Loucy (cell line): ENCODE measurements around the gene LINS1.
A peak's percentile ranks its signal among the peaks of the same experiment; 100 is the strongest.

Experiments
- H2AFZ ChIP-seq: fragments of 200-600 bp; sonication (generic); 2 replicates; pipeline ENCODE4 v1.6.0; 2016; ENCODE audit warnings: antibody characterized with exemption, mild to moderate bottlenecking, low read length, moderate library complexity
- H3F3A ChIP-seq: fragments of 200-600 bp; 2 replicates; pipeline ENCODE4 v1.6.0; 2016; ENCODE audit warnings: antibody characterized with exemption, low read depth, mild to moderate bottlenecking
- H3K27me3 ChIP-seq: fragments of 200-600 bp; sonication (generic); 2 replicates; pipeline ENCODE4 v1.6.1; 2014; ENCODE audit warnings: low read length, mild to moderate bottlenecking; ENCODE audit not compliant: insufficient read depth, poor library complexity, severe bottlenecking
- H3K36me3 ChIP-seq: fragments of 200-600 bp; sonication (generic); 2 replicates; pipeline ENCODE4 v1.6.1; 2016; ENCODE audit warnings: low read length; ENCODE audit not compliant: insufficient read depth
- H3K4me1 ChIP-seq: fragments of 200-600 bp; sonication (generic); 2 replicates; pipeline ENCODE4 v1.5.1; 2014; ENCODE audit warnings: low read length, mild to moderate bottlenecking; ENCODE audit not compliant: insufficient read depth, poor library complexity, severe bottlenecking
- H3K4me2 ChIP-seq: fragments of 200-600 bp; sonication (generic); 2 replicates; pipeline ENCODE4 v1.6.0; 2014; ENCODE audit warnings: antibody characterized with exemption, low read length, low read depth, mild to moderate bottlenecking; ENCODE audit not compliant: poor library complexity, severe bottlenecking
- H3K4me3 ChIP-seq: fragments of 200-600 bp; sonication (generic); 2 replicates; pipeline ENCODE4 v1.5.1; 2014; ENCODE audit warnings: low read length, mild to moderate bottlenecking, mixed read lengths; ENCODE audit not compliant: poor library complexity, severe bottlenecking
- H3K79me2 ChIP-seq: fragments of 200-600 bp; sonication (generic); 2 replicates; pipeline ENCODE4 v1.6.1; 2014; ENCODE audit warnings: low read length; ENCODE audit not compliant: insufficient read depth
- H3K9ac ChIP-seq: fragments of 200-600 bp; sonication (generic); 2 replicates; pipeline ENCODE4 v1.6.0; 2014; ENCODE audit warnings: mild to moderate bottlenecking, low read depth, low read length, moderate library complexity; ENCODE audit not compliant: poor library complexity, severe bottlenecking
- H3K9me2 ChIP-seq: fragments of 200-600 bp; sonication (generic); replicated peaks from 2 replicates; pipeline ENCODE4 v1.6.1; 2016; ENCODE audit warnings: low read depth, low read length, mixed read lengths
- H3K9me3 ChIP-seq: fragments of 200-600 bp; sonication (generic); 2 replicates; pipeline ENCODE4 v1.6.1; 2014; ENCODE audit warnings: mild to moderate bottlenecking, antibody characterized with exemption, low read length, low read depth; ENCODE audit not compliant: insufficient read depth
- H4K20me1 ChIP-seq: fragments of 200-600 bp; sonication (generic); 2 replicates; pipeline ENCODE4 v1.6.0; 2014; ENCODE audit warnings: antibody characterized with exemption, low read length, mild to moderate bottlenecking; ENCODE audit not compliant: insufficient read depth, poor library complexity, severe bottlenecking
- CTCF ChIP-seq: fragments of 200-600 bp; sonication (generic); conservative IDR thresholded peaks from 2 replicates; pipeline ENCODE4 v1.5.1; 2014; ENCODE audit warnings: mild to moderate bottlenecking, antibody characterized with exemption, low read length
- EZH2phosphoT487 ChIP-seq: fragments of 200-600 bp; IDR thresholded peaks from 2 replicates; pipeline ENCODE4 v1.6.1; 2018; ENCODE audit warnings: antibody characterized with exemption, mild to moderate bottlenecking, moderate library complexity, borderline replicate concordance

Gene LINS1

DNA sequence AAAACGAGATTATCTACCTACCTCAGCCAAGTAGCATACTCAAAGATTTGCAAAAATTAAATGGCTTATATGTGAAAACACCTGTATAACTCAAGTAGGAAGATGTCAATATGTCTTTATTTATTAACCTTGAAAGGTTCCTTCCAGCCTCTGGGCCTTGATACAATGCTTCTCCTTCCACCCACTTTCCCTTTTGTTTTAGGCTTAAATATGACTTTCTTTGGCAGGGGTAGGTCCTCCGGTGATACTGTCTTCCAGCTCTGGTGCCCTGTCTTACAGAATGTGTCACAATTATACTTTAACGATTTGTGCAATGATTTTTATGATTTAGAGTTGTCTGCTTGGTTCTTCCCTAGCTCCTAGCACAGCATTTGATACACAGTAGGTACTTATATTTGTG is 4.1 kb downstream of the LINS1 start:
- H4K20me1 ChIP-seq: no peaks in the 10 kb centered on the region
- no peaks in the 10 kb centered on the region for H3K27me3 ChIP-seq
- H2AFZ ChIP-seq: no peak overlapping the region
- no peaks in the 10 kb centered on the region for H3K36me3 ChIP-seq
- no peak overlapping the region for H3K9ac ChIP-seq
- peaks cover 23% of the 10 kb centered on the region for H3K4me1 ChIP-seq
- H3F3A ChIP-seq: no peaks in the 10 kb centered on the region
- no peak for TF ChIP-seq CTCF
- no peak for TF ChIP-seq EZH2phosphoT487
- H3K9me3 ChIP-seq: no peaks in the 10 kb centered on the region
- H3K4me3 ChIP-seq: no peak overlapping the region
- H3K9me2 ChIP-seq: no peaks in the 10 kb centered on the region
- H3K79me2 ChIP-seq: peaks cover 49% of the 10 kb centered on the region; the same call in 1 of the 2 replicates
- no peak overlapping the region for H3K4me2 ChIP-seq

DNA sequence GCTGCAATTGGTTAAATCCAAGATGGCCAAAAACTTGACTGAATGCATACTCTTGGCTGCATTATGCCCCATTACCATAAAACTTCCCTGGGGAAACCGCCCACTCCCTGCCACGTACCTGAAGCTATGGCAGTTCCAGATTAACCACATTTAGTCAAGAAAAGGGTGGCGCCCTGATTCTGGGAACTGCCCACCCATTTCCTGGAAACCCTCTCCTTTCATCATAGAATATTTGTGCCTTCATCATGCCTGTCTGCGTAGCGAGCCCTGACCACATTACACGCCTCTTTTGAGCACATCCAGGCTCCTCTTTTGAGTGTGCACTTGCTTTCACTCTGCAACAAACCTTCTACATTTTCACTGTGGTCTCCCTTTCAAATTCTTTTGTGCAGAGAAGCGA is 5.2 kb downstream of the LINS1 start:
- no peak overlapping the region for H3K9ac ChIP-seq
- no peak overlapping the region for H3K4me3 ChIP-seq

DNA sequence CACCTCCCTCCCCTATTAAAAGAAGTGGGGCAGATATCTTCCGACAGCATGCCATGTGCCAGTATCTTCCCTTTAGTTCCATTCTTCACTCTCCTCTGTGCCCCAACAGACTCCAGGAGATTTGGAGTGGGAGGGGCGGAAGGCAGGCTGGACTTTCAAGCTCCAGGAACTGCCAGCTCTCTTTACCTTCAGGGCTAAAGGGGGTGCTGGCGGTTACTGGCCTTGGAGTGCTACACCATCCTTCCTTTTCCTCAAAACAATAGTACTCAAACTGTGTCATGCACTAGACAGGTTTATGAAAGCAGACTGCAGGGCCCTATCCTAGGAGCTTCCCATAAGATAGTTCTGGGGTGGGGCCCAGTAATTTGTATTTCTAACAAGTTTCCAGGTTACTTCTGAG is 6.0 kb downstream of the LINS1 start:
- Histone ChIP-seq H3K9me2 (no peaks in the 10 kb centered on the region), H3K36me3 (no peaks in the 10 kb centered on the region), H3K79me2 (peaks cover 39% of the 10 kb centered on the region; the same call in 1 of the 2 replicates), H3K4me3 (no peak overlapping the region), H3K4me1 (peaks cover 16% of the 10 kb centered on the region), H3K9ac (no peak overlapping the region), H4K20me1 (no peaks in the 10 kb centered on the region), H3F3A (no peaks in the 10 kb centered on the region), H2AFZ (no peak overlapping the region), H3K9me3 (no peaks in the 10 kb centered on the region), H3K4me2 (no peak overlapping the region), H3K27me3 (no peaks in the 10 kb centered on the region)
- TF ChIP-seq CTCF: no peak
- TF ChIP-seq EZH2phosphoT487: no peak

More for the DNA sequence above, 5.2 kb downstream of the LINS1 start:
- H3K27me3 ChIP-seq: no peaks in the 10 kb centered on the region
- H3K36me3 ChIP-seq: no peaks in the 10 kb centered on the region
- no peaks in the 10 kb centered on the region for H3F3A ChIP-seq
- H3K79me2 ChIP-seq: peaks cover 47% of the 10 kb centered on the region; the same call in 1 of the 2 replicates
- H4K20me1 ChIP-seq: no peaks in the 10 kb centered on the region
- TF ChIP-seq EZH2phosphoT487 (no peak), CTCF (no peak)
- H3K9me3 ChIP-seq: no peaks in the 10 kb centered on the region
- H3K4me1 ChIP-seq: peaks cover 23% of the 10 kb centered on the region
- H2AFZ ChIP-seq: no peak overlapping the region
- H3K9me2 ChIP-seq: no peaks in the 10 kb centered on the region
- peak overlapping the region; percentile 22 for H3K4me2 ChIP-seq
